ENCODE results near the gene DMRT1.
"Not testable (repeated sequence)": the region's sequence is repeated elsewhere in the genome, so short reads cannot be mapped to it uniquely, and the experiment has no call there.

Gene DMRT1

DNA sequence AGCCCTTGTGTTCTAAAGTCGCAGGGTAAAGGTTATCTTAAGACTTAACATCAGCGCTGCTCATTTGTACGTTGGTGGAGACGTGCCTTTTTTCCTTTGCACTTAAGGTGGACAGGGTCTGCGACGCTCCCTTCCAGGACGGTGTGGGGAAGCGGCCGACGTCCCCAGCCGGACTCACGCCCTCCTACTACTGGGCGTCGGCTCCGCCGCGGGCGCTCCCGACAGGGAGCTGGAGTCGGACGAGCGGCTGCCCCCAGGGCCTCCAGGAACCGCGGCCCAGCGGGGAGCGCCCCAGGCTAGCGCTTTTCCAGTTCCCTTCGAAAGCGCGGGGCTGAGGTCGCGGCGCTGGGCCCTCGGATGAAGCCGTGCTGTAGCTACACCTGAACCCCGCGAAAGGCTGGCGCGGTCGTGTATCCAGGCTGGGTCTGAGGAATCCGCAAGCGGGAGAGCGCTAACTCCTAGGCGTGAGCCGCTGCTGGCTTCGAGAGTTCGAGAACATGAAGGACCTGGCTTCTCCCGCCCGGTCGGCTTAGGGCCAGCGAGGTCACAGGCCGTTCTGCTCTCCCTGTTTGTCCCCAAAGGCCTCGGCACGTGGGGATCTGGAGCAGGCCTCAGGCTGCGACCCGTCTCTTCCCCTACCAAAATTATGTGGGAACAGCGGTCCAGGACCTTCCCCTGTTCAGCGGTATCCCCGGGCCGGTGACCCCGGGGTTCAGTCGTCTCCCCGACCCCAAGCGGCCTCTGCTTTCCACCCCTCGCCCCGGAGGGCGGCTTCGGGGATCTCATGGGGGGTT is 131.2 kb downstream of the DMRT1 start:
- no peak for DNase-seq

GRCh38 chr9:973295-973834 is 131.9 kb downstream of the DMRT1 start:
- DNase-seq = no peak

DNA sequence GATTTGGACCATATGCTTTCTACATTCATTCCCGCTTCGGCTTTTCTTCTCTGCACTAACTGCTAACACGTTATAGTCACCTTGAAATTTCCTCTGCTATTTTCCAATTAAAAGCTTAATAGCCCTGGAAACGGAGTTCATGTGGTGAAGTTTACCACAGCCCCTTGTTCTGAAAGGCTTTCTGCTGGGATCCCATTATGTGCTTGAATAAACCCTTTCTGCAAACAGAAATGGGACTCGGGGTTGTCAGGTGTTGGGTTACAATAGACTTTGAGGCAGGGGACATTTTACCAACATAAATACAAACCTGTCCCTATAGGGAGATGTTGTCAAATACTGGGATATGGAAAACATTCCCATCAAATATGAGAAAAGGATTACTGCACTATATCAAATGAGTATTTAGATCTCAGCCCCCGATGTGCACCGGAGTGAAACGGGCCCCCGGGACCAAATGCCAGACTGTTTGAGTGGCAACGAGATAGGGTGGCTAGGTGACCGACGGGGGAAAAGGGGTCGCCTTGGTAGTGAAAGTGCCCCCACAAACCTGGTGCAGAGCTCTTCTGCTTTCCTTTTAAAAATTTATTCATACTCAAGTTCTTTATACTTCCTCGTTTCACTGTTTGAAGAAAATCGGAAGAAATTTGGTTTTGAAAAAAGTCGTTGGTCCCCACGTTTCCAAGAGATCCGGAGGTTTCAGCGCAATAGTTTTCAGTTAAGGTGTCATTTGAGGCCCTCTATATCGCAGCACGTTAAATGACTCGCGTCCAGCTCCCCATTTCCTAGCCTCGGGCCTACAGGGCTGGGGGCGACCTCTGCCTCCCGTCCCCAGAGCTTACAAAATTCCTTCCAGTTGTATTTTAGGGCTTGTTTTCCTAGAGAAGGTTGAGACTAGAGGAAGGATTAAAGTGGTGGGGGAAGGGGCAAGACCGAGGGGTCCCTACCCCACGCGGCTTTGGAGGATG is 132.8 kb downstream of the DMRT1 start:
- DNase-seq = no peak

DNA sequence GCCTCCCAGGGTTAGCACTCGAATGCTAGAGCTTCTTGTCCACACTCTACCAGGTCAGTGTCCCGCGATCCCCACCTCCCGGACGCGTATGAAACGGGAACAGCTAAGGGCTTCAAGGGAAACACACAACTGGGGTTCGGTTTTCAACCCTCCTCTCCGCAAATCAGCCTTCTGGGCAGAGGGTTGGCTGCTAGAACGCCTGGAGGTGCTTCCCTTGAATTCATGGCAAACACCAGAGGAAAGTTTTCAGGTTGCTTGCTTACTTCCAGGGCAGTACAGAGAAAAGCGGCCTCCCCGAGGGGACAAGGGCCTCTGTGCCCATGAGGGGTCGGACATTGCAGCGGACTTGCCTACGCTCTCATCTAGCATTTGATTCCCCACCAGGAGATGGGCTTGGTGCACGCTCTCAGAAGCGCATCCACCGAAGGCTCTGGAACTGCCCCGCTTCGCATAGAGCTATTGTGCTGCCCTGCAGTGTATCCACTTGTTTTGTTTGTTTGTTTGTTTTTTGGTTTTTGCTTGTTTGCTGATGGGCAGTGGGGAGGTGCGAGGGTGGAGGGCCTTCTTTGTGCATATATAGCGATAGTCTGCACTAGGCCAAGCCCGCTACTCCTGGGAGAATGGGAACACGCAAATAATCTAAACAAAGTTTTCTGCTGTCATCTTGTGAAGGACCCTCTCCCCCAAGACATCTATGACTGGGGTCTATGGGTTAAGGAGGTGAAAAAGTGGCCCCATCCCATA is 133.7 kb downstream of the DMRT1 start:
- DNase-seq = no peak

DNA sequence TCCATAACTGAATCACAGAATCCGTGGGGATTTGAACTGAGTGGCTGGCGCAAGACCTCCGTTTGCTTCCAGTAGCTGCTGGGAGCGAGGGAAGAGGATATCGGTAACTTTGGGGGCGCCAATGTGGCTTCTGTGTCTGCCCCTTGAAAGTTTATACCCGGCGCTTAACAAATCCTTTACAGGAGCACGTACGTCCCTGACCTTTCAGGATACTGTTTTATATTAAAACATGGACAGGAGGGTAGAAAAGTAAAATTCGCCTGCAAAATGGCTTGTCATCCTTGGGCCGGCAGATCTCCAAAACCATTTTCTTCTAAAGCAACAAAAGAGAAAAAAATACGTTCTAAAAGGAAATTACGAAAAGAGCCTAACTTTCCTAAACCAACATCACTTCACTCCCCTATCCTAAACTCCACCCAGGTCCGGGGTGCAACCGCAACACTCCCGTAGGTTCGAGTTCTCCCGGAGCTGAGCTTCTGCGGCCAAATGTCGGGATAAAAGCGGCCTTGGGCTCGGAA is 134.3 kb downstream of the DMRT1 start:
- no peak for DNase-seq

GRCh38 chr9:976258-976942 is 134.9 kb downstream of the DMRT1 start, which contains the start of gene DMRT3:
DMRT3 (plus strand) TSS chr9:976655; CDS start chr9:977002, 347 bp downstream.
- no peak for DNase-seq

DNA sequence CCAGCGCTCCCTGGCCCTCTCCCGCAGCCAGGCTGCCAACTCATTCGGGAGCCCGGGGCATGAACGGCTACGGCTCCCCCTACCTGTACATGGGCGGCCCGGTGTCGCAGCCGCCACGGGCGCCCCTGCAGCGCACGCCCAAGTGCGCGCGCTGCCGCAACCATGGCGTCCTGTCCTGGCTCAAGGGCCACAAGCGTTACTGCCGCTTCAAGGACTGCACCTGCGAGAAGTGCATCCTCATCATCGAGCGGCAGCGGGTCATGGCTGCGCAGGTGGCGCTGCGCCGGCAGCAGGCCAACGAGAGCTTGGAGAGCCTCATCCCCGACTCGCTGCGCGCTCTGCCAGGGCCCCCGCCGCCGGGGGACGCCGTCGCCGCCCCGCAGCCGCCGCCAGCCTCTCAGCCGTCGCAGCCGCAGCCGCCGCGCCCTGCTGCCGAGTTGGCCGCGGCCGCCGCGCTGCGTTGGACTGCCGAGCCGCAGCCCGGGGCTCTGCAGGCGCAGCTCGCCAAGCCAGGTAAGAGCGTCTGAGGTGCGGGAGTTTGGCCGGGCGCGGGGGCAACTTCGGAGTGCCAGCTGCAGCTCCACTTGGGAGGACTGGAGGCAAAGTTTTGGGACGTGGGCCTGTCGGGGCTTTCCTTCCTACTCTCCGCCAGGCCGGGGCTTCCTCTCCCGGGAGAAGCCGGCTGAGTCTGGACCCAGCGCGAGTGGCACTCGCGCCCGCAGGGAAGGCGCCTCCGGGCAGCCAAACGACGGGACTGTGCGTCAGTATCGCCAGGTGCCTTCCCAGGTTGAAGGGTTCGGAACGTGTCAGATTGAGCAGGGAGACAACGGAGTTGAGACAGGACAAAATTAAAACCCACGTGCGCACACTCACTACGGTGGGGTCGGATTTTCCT is 135.7 kb downstream of the DMRT1 start:
- no peak for DNase-seq

- DNase-seq = no peak
Observed at GRCh38 chr9:977838-978830, 136.6 kb downstream of the DMRT1 start.

GRCh38 chr9:979983-980382 is 138.5 kb downstream of the DMRT1 start:
- no peak for DNase-seq

- no peak for DNase-seq
Observed at GRCh38 chr9:980640-981039, 139.1 kb downstream of the DMRT1 start.

DNA sequence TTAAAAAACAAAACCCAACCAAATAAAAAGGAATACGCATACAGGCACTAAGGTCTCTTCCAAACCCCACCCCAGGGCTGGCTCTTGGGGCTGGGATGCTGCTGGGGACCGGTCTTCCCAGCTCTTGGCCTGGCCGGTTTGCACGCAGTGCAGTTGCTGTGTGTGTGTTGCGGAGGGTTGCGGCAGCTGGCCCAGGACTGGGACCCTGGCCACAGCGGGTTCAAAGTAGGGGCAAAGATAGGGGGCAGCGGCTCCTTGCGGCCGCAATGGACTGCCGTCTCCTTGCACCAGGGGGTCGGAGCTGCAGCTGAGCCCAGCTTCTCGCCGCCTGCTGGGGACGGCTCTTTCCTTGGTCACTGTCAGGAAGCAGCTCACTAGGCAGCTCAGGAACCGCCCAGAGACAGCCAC is 140.0 kb downstream of the DMRT1 start:
- DNase-seq = no peak

DNA sequence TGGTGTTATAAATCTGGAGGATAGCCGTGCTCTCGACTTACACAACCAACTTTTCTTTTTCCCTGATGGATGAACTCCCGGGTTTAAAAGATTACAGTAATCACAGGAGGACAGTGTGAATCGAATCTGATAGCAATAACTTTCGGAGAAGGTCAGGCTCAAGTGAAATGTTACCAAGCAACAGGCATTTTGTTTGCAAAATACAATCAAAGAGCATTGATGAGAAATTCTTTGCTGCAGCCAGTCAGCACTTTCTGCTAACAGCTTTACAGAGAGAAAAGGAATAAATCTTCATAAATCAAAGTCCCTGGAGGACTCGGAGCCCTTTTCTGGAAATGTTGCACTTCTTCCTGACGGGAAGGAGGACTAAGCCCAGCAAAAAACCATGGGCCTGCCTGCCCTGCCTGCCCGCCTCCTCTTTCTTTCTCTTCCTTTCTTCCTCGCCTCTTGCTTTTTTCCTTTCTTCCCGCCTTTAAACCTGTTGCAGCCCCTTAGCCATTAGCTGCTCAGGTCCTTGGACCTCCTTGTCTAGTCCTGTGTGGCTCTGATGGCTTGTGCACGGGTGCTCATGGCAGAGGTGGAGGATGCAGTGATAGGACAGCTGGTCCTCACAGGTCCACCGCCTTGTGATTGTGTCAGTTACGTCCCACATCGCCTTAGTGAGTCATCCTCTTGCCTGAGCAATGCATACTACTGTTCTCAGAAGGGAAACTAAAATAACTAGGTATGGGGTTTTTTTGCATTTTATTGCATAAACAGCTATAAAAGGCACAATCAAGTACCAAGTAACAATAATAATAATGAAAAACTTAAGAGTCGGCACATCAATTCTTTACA is 141.1 kb downstream of the DMRT1 start:
- no peak for DNase-seq

DNA sequence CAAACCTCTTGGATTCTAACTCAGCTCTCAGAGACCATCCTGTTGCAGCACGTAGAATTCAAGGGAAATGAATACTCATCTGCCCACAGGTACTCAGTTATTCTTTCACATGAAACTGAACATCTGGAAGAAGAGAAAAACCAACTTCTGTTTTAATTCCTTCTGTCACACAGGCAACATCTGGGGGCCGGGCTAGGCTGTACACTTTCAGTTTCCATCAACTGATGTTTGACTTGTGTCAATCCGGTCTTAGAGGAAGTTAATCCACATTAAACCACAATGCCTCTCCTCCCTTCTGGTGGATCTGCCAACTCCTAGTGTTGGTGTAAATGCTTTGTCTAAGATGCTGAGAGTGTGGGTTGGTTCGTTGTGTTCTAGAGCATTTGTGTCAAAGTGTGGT is 152.5 kb downstream of the DMRT1 start:
- DNase-seq = no peak

DNA sequence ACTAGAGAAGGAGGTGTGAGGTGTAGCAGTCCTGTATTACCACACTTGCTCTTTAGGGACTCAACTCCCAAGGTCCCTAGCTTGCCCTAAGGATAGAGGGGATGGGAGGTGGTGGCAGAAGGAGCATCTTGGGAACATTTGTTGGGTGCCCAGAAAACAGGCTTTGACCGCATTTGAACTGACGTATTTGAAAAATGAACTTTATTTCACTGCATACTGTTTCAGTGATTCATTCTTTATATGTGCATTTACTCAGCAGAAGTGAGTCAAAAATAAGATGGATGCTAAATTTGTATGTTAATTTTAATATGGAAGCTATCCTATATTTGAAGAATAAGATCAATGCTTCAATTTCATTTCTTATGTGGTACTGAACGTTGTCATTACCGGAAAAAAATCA is 153.7 kb downstream of the DMRT1 start:
- no peak for DNase-seq

GRCh38 chr9:995781-996180 is 154.3 kb downstream of the DMRT1 start:
- DNase-seq = no peak

DNA sequence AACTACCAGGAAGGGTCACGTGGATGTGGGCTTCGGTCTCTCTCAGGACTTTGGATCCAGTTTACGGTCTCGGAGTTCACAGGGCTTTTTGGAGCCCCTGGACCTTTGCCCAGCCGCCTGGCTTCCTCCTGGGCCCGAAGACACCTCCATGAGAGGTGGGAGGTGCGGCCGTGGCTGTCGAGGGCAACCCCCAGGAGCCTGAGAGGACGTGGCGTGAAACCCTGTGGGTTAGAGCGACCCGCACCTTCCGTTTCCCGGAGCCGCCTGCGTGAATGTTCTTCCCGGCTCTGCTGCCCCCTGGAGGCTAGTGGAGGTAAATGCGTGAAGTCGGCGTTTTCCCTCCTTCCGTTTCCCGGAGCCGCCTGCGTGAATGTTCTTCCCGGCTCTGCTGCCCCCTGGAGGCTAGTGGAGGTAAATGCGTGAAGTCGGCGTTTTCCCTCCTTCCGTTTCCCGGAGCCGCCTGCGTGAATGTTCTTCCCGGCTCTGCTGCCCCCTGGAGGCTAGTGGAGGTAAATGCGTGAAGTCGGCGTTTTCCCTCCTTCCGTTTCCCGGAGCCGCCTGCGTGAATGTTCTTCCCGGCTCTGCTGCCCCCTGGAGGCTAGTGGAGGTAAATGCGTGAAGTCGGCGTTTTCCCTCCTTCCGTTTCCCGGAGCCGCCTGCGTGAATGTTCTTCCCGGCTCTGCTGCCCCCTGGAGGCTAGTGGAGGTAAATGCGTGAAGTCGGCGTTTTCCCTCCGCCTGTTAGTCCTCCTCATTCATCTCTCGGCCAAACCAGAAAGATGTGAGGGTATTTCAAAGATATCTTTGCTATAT is 157.0 kb downstream of the DMRT1 start:
- not testable (repeated sequence) for DNase-seq

DNA sequence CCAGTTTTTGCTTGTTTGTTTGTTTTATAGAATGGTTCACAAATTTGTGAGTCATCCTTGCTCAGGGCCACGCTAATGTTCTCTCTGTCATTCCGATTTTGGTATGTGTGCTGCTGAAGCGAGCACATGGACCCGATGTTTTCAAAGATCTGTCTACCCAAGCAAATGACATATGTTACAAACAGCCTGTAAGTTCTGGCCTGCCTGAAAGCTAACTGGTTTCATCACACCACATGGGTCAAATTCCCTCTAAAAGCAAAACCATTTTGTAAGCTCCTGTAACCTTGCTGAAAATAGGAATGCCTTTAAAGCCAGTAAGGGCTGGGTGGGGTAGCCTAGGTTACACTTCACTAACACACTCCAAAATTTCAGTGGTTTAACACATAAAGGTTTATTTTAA is 160.3 kb downstream of the DMRT1 start:
- DNase-seq = no peak

DNA sequence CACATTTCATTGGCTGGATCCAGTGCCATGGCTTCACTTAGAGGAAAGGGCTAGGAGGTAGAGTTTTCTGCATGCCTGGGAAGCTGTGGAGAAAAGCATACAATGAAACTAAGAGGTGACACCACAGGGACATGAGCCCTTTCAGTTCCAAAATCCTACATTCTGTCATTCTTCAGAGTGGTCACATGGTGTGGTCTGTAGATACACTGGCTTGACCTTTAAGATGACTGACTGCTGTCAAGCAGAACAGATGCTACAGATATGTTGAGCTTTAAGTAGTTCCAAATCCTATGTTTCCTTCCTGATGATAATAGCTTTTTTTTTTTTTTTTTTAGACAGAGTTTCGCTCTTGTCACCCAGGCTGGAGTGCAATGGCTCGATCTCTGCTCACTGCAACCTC is 161.2 kb downstream of the DMRT1 start:
- DNase-seq = no peak
